Loucy (cell line): ENCODE data around the gene DCAF17.

Experiments
- CTCF ChIP-seq: fragments of 200-600 bp; sonication (generic); conservative IDR thresholded peaks from 2 replicates; pipeline ENCODE4 v1.5.1; 2014; ENCODE audit warnings: mild to moderate bottlenecking, antibody characterized with exemption, low read length
- EZH2phosphoT487 ChIP-seq: fragments of 200-600 bp; IDR thresholded peaks from 2 replicates; pipeline ENCODE4 v1.6.1; 2018; ENCODE audit warnings: antibody characterized with exemption, mild to moderate bottlenecking, moderate library complexity, borderline replicate concordance

- no peak for TF ChIP-seq CTCF
- no peak for TF ChIP-seq EZH2phosphoT487
Observed at GRCh38 chr2:171409436-171409971, 24.5 kb upstream of the DCAF17 start.
